IPS DF 19.7 (cell line): ENCODE measurements around the gene UCHL3.

Experiments used
- DNase-seq: peaks from one replicate; pipeline ENCODE4 v3.0.0-alpha.2; 2013; ENCODE audit warnings: low read depth, low spot score

The UCHL3 gene

GRCh38 chr13:75547917-75548316, 1.7 kb upstream of the UCHL3 start:
- DNase-seq = no peak

GRCh38 chr13:75550159-75550567, 572 bp downstream of the UCHL3 start:
- DNase-seq = no peak

GRCh38 chr13:75554464-75554863, 4.9 kb downstream of the UCHL3 start:
- no peak for DNase-seq

- DNase-seq = no peak
These were observed 5.4 kb downstream of the UCHL3 start for GRCh38 chr13:75554981-75555380.

- no peak for DNase-seq
These were observed 6.2 kb downstream of the UCHL3 start for GRCh38 chr13:75555836-75556235.

GRCh38 chr13:75556961-75557360, 7.4 kb downstream of the UCHL3 start:
- no peak for DNase-seq

- no peak for DNase-seq
These were observed 8.7 kb downstream of the UCHL3 start for GRCh38 chr13:75558145-75558840.

- DNase-seq = no peak
These were observed 17.1 kb downstream of the UCHL3 start for GRCh38 chr13:75566658-75567057.

GRCh38 chr13:75569576-75569975, 20.0 kb downstream of the UCHL3 start:
- DNase-seq = no peak

- DNase-seq = no peak
These were observed 29.9 kb downstream of the UCHL3 start for GRCh38 chr13:75579529-75579928.

GRCh38 chr13:75581874-75582640, 32.5 kb downstream of the UCHL3 start:
- DNase-seq = no peak

GRCh38 chr13:75583091-75583490, 33.5 kb downstream of the UCHL3 start:
- DNase-seq = no peak

GRCh38 chr13:75585153-75585552, 35.6 kb downstream of the UCHL3 start:
- no peak for DNase-seq

GRCh38 chr13:75587679-75588078, 38.1 kb downstream of the UCHL3 start:
- peak; percentile 72 for DNase-seq

- no peak for DNase-seq
These were observed 47.1 kb downstream of the UCHL3 start for GRCh38 chr13:75596657-75597182.

- DNase-seq = no peak
These were observed 50.8 kb downstream of the UCHL3 start for GRCh38 chr13:75600371-75600770.

- no peak for DNase-seq
These were observed 53.4 kb downstream of the UCHL3 start for GRCh38 chr13:75603038-75603437.

- no peak for DNase-seq
These were observed 57.9 kb downstream of the UCHL3 start for GRCh38 chr13:75607447-75607846.

- DNase-seq = no peak
These were observed 60.9 kb downstream of the UCHL3 start for GRCh38 chr13:75610466-75610865.

GRCh38 chr13:75612354-75612753, 62.8 kb downstream of the UCHL3 start:
- DNase-seq = no peak

GRCh38 chr13:75617230-75617629, 67.6 kb downstream of the UCHL3 start:
- DNase-seq = no peak

GRCh38 chr13:75618308-75618707, 68.7 kb downstream of the UCHL3 start:
- no peak for DNase-seq

GRCh38 chr13:75620020-75620419, 70.4 kb downstream of the UCHL3 start:
- DNase-seq = no peak
